Memory B cell (primary cell): ENCODE measurements around the gene CTBP2.

Experiments
- ATAC-seq: fragments of 150-1000 bp; cut with Tn5 transposase; 2 replicates; pipeline ENCODE4 v1.10.0; 2021; ENCODE audit warnings: low read depth, mild to moderate bottlenecking, moderate library complexity
- DNase-seq, 2 donors: peaks; one replicate each; pipeline ENCODE4 v3.0.0; 2022; ENCODE audit warnings: low spot score in 2 of 2
- H3K27ac Mint-ChIP-seq: one replicate; pipeline ENCODE4 v1.8.0; 2022; ENCODE audit warnings: mild to moderate bottlenecking, moderate library complexity, mixed read lengths
- H3K27me3 Mint-ChIP-seq: one replicate; pipeline ENCODE4 v1.8.0; 2022; ENCODE audit warnings: mixed read lengths
- H3K36me3 Mint-ChIP-seq: one replicate; pipeline ENCODE4 v1.8.0; 2022; ENCODE audit warnings: mild to moderate bottlenecking, mixed read lengths
- H3K4me1 Mint-ChIP-seq: one replicate; pipeline ENCODE4 v1.8.0; 2022; ENCODE audit warnings: mixed read lengths
- H3K4me3 Mint-ChIP-seq: one replicate; pipeline ENCODE4 v1.8.0; 2022; ENCODE audit warnings: mild to moderate bottlenecking, moderate library complexity, mixed read lengths
- H3K9me3 Mint-ChIP-seq: one replicate; pipeline ENCODE4 v1.8.0; 2022; ENCODE audit warnings: mixed read lengths

CTBP2 gene

GRCh38 chr10:124963866-124964720 is 196.3 kb downstream of the CTBP2 start:
- Mint-ChIP-seq H3K27ac (no peak overlapping the region), H3K27me3 (no peaks in the 10 kb centered on the region), H3K4me3 (no peak overlapping the region), H3K9me3 (no peaks in the 10 kb centered on the region), H3K4me1 (peaks cover 18% of the 10 kb centered on the region), H3K36me3 (peaks cover 21% of the 10 kb centered on the region)
- no peak for DNase-seq
- no peak for ATAC-seq

GRCh38 chr10:124962421-124962820 is 197.9 kb downstream of the CTBP2 start:
- Mint-ChIP-seq H3K4me1 (peaks cover 25% of the 10 kb centered on the region), H3K27ac (no peak overlapping the region), H3K36me3 (peaks cover 10% of the 10 kb centered on the region), H3K27me3 (no peaks in the 10 kb centered on the region), H3K4me3 (no peak overlapping the region), H3K9me3 (no peaks in the 10 kb centered on the region)
- DNase-seq = no peak
- no peak for ATAC-seq

DNA sequence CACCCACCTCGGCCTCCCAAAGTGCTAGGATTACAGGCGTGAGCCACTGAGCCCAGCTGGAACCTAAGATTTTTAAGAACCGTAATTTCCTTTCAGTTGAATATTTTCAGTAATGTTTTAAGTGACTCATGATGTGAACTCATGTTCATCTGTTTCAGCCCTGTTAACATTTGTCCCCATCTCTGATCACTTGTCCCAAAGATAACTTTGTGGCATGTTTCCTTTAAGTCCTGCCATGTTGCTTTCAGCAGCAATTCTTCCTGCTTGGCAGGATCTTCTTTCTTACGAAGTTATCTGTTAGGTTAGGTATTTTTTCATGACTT is 199.2 kb downstream of the CTBP2 start:
- H3K4me3 Mint-ChIP-seq = no peak overlapping the region
- no peak overlapping the region for H3K27ac Mint-ChIP-seq
- peaks cover 1% of the 10 kb centered on the region for H3K36me3 Mint-ChIP-seq
- ATAC-seq (no peak), DNase-seq (no peak)
- H3K4me1 Mint-ChIP-seq = peaks cover 27% of the 10 kb centered on the region
- no peaks in the 10 kb centered on the region for H3K9me3 Mint-ChIP-seq
- no peaks in the 10 kb centered on the region for H3K27me3 Mint-ChIP-seq

GRCh38 chr10:124959564-124959963 is 200.8 kb downstream of the CTBP2 start:
- H3K9me3 Mint-ChIP-seq = no peaks in the 10 kb centered on the region
- ATAC-seq (no peak), DNase-seq (no peak)
- peaks cover 2% of the 10 kb centered on the region for H3K36me3 Mint-ChIP-seq
- no peak overlapping the region for H3K4me3 Mint-ChIP-seq
- no peaks in the 10 kb centered on the region for H3K27me3 Mint-ChIP-seq
- peak overlapping the region; percentile 40 for H3K27ac Mint-ChIP-seq
- H3K4me1 Mint-ChIP-seq = peaks cover 30% of the 10 kb centered on the region

DNA sequence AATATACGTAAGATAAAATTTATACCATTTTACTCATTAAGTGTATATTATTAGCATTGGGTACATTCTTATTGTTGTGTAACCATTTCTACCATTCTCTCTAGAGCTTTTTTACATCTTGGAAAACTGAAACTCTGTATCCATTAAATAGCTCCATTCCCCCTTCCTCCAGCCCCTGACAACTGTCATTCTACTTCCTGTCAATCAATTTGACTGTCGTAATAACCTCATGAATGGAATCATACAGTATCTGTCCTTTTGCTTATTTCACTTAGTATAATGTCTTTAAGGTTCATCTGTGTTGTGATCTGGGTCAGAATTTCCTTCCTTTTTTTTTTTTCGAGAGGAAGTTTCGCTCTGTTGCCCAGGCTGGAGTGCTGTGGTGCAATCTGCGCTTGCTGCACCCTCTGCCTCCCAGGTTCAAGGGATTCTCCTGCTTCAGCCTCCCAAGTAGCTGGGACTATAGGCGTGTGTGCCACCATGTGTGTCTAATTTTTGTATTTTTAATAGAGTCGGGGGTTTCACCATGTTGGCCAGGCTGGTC is 202.9 kb downstream of the CTBP2 start:
- Mint-ChIP-seq H3K4me1 (peaks cover 39% of the 10 kb centered on the region), H3K27ac (peak overlapping the region; percentile 65), H3K4me3 (no peak overlapping the region), H3K36me3 (peaks cover 10% of the 10 kb centered on the region), H3K9me3 (no peaks in the 10 kb centered on the region), H3K27me3 (no peaks in the 10 kb centered on the region)
- ATAC-seq (peak; percentile 34), DNase-seq (no peak)

GRCh38 chr10:124956764-124957163 is 203.6 kb downstream of the CTBP2 start:
- ATAC-seq (no peak), DNase-seq (no peak)
- H3K36me3 Mint-ChIP-seq = peaks cover 12% of the 10 kb centered on the region
- H3K4me3 Mint-ChIP-seq = no peak overlapping the region
- H3K4me1 Mint-ChIP-seq = peaks cover 43% of the 10 kb centered on the region
- H3K27me3 Mint-ChIP-seq = no peaks in the 10 kb centered on the region
- H3K9me3 Mint-ChIP-seq = no peaks in the 10 kb centered on the region
- H3K27ac Mint-ChIP-seq = no peak overlapping the region

DNA sequence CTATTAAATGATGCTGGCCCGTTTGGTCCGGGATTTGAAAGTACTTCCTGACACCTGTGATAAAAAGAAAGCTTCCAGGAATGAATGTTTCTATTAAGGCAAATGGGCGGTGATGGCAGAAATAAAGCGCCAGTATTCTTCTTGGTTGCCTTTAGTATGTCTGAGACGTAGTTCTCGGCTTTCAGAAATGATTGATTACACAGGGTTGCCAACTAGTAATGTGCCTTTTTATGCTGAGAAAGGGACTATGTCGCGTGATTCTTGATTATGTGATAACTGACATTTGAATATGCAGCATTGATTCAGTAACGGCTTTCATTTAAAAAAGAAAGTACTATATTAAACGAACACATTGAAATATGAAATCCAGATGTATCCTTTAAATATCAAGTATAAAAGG is 204.5 kb downstream of the CTBP2 start:
- Mint-ChIP-seq H3K27me3 (no peaks in the 10 kb centered on the region), H3K4me1 (peaks cover 40% of the 10 kb centered on the region), H3K4me3 (no peak overlapping the region), H3K9me3 (no peaks in the 10 kb centered on the region), H3K27ac (no peak overlapping the region), H3K36me3 (peaks cover 12% of the 10 kb centered on the region)
- ATAC-seq (no peak), DNase-seq (no peak)

- DNase-seq (no peak), ATAC-seq (no peak)
- no peaks in the 10 kb centered on the region for H3K9me3 Mint-ChIP-seq
- H3K27ac Mint-ChIP-seq = no peak overlapping the region
- peaks cover 12% of the 10 kb centered on the region for H3K36me3 Mint-ChIP-seq
- H3K4me3 Mint-ChIP-seq = no peak overlapping the region
- H3K27me3 Mint-ChIP-seq = no peaks in the 10 kb centered on the region
- peaks cover 40% of the 10 kb centered on the region for H3K4me1 Mint-ChIP-seq
Observed at GRCh38 chr10:124955243-124955642, 205.1 kb downstream of the CTBP2 start.

DNA sequence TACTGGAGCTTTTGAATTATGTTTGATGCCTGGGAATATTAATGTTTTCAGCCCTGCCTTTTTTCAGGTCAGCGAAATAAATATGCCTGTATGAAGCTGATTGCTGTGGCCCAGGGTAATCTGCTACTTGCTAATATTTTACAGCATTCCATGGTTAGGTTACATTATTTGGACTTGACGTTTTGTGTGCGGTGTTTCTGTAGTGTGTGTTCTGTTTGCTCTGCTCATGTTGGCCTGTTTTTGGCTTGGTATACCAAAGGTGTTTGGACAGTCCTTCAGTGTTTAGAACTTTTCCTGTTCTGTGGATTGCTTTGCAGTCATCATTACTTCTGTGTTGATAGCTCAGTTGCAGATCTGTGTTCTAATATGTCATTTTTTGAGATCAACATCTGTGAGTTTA is 206.9 kb downstream of the CTBP2 start:
- peaks cover 39% of the 10 kb centered on the region for H3K4me1 Mint-ChIP-seq
- DNase-seq (no peak), ATAC-seq (no peak)
- H3K9me3 Mint-ChIP-seq = no peaks in the 10 kb centered on the region
- no peak overlapping the region for H3K4me3 Mint-ChIP-seq
- peaks cover 19% of the 10 kb centered on the region for H3K36me3 Mint-ChIP-seq
- no peak overlapping the region for H3K27ac Mint-ChIP-seq
- H3K27me3 Mint-ChIP-seq = no peaks in the 10 kb centered on the region

DNA sequence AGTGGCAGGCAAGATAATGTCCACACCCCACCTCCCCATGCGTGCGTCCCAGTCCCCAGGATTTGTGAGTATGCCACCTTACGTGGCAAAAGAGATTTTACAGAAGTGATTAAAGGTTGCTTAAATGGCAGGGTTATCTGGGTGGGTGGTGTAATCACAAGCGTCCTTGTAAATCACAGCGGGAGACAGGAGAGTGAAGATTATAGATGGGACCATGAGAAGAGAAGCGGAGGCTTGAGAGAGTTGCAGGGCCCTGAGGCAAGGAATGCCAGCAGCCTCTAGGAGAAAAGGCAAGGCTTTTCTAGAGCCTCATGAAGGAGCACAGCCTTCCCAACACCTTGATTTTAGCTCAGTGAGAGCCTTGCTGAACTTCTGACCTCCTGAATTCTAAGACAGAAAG is 208.2 kb downstream of the CTBP2 start:
- Mint-ChIP-seq H3K36me3 (peaks cover 26% of the 10 kb centered on the region), H3K4me3 (no peak overlapping the region), H3K9me3 (no peaks in the 10 kb centered on the region), H3K4me1 (peaks cover 35% of the 10 kb centered on the region), H3K27me3 (no peaks in the 10 kb centered on the region), H3K27ac (peak overlapping the region; percentile 18)
- DNase-seq = no peak
- ATAC-seq = no peak

DNA sequence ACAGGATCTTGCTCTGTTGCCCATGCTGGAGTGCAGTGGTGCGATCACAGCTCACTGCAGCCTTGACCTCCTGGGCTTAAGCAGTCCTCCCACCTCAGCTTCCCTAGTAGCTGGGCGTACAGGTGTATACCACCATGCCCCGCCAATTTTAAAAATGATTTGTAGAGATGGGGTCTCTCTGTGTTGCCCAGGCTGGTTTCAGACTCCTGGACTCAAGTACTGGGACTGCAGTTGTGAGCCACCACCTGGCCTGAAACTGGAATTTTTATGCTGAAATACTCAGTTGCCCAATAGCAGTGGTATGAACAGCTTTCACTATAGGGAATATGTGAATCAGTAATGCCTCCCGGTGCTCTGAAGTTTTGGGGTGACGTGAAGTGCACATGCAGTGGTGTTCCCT is 210.8 kb downstream of the CTBP2 start:
- Mint-ChIP-seq H3K4me1 (peaks cover 31% of the 10 kb centered on the region), H3K9me3 (no peaks in the 10 kb centered on the region), H3K27me3 (no peaks in the 10 kb centered on the region), H3K36me3 (peaks cover 27% of the 10 kb centered on the region), H3K4me3 (no peak overlapping the region), H3K27ac (peak overlapping the region; percentile 0)
- DNase-seq (no peak), ATAC-seq (no peak)

DNA sequence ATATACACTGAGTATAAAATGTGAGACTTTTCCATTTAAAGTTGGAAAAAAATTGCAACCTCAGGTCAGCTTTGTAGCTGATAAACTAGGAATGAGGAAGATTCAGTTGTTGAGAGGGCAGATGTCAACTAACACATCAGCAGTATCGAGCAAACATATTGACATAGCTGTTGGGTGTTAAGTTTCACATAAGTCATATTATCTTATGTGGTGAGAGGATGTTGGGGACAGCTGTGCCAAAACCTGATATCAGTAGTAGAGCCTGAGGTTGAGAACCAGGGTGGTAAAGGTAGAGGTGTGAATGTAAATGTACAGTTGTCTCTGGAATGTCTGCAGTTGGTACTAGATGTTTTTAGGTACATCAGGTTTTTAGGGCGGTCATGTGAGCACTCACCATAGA is 213.4 kb downstream of the CTBP2 start:
- ATAC-seq (no peak), DNase-seq (no peak)
- peaks cover 29% of the 10 kb centered on the region for H3K36me3 Mint-ChIP-seq
- no peak overlapping the region for H3K27ac Mint-ChIP-seq
- no peaks in the 10 kb centered on the region for H3K27me3 Mint-ChIP-seq
- H3K9me3 Mint-ChIP-seq = no peaks in the 10 kb centered on the region
- H3K4me3 Mint-ChIP-seq = no peak overlapping the region
- H3K4me1 Mint-ChIP-seq = peaks cover 36% of the 10 kb centered on the region

DNA sequence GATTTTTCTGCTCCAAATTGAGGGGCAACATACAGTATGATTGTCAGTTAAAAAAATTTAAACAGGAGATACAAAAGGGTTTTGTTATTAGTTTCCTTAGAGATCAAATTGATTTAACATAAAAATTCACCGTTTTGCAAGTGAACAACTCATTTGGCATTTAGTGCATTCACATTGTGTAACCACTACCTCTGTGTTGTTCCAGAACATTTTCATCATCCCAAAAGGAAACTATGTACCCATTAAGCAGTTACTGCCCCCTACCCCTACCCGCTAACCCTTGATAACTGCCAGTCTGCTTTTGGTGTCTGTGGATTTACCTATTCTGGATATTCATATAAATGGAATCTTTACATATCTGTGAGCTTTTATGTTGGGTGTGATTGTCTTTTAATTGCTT is 215.4 kb downstream of the CTBP2 start:
- DNase-seq = no peak
- Mint-ChIP-seq H3K27me3 (no peaks in the 10 kb centered on the region), H3K9me3 (no peaks in the 10 kb centered on the region), H3K4me3 (no peak overlapping the region), H3K4me1 (peaks cover 44% of the 10 kb centered on the region), H3K27ac (no peak overlapping the region), H3K36me3 (peaks cover 30% of the 10 kb centered on the region)
- no peak for ATAC-seq

- ATAC-seq = no peak
- peaks cover 24% of the 10 kb centered on the region for H3K36me3 Mint-ChIP-seq
- no peaks in the 10 kb centered on the region for H3K9me3 Mint-ChIP-seq
- H3K27me3 Mint-ChIP-seq = no peaks in the 10 kb centered on the region
- DNase-seq = no peak
- peaks cover 37% of the 10 kb centered on the region for H3K4me1 Mint-ChIP-seq
- H3K27ac Mint-ChIP-seq = peak overlapping the region; percentile 63
- H3K4me3 Mint-ChIP-seq = no peak overlapping the region
Observed at GRCh38 chr10:124943301-124944092, 216.9 kb downstream of the CTBP2 start.
